Stimulated activated CD8-positive, alpha-beta memory T cell treated with anti-CD3 and anti-CD28 coated beads, Interleukin-2, amount 100 ng/mL, for 1 hour (primary cell): ENCODE results near the gene PYCARD.
"Not testable (repeated sequence)": the region's sequence is repeated elsewhere in the genome, so short reads cannot be mapped to it uniquely, and the experiment has no call there.

Experiments
- DNase-seq, 2 donors: peaks; one replicate each; pipeline ENCODE4 v3.0.0-alpha.2; 2020; ENCODE audit warnings: low read depth in 2 of 2

Gene PYCARD

GRCh38 chr16:31190818-31191444, 11.6 kb downstream of the PYCARD start:
- no peak for DNase-seq

- no peak for DNase-seq
These were observed 12.5 kb downstream of the PYCARD start for GRCh38 chr16:31190061-31190460.

GRCh38 chr16:31189412-31189778, 13.2 kb downstream of the PYCARD start:
- no peak for DNase-seq

- DNase-seq = no peak
These were observed 13.8 kb downstream of the PYCARD start for GRCh38 chr16:31188450-31189411.

- no peak for DNase-seq
These were observed 14.8 kb downstream of the PYCARD start for GRCh38 chr16:31187808-31188189.

GRCh38 chr16:31186930-31187807, 15.4 kb downstream of the PYCARD start:
- no peak for DNase-seq

- no peak for DNase-seq
These were observed 16.4 kb downstream of the PYCARD start for GRCh38 chr16:31186176-31186575.

- no peak for DNase-seq
These were observed 17.2 kb downstream of the PYCARD start for GRCh38 chr16:31185339-31185738.

- DNase-seq = no peak
These were observed 17.7 kb downstream of the PYCARD start for GRCh38 chr16:31184888-31185287.

GRCh38 chr16:31183432-31184428, 18.8 kb downstream of the PYCARD start:
- DNase-seq = no peak

GRCh38 chr16:31182391-31182790, 20.2 kb downstream of the PYCARD start:
- DNase-seq = no peak

GRCh38 chr16:31181102-31181830, 21.3 kb downstream of the PYCARD start:
- DNase-seq = no peak

- peak; percentile 80 to 85 for DNase-seq
These were observed 22.7 kb downstream of the PYCARD start, which contains the start of gene FUS for GRCh38 chr16:31179747-31180459. Gene FUS (plus strand): TSS chr16:31180139. CDS start chr16:31180215, 76 bp downstream.

- no peak for DNase-seq
These were observed 23.3 kb downstream of the PYCARD start for GRCh38 chr16:31179219-31179746.

- no peak for DNase-seq
These were observed 25.4 kb downstream of the PYCARD start for GRCh38 chr16:31177136-31177535.

- DNase-seq = not testable (repeated sequence)
These were observed 32.5 kb downstream of the PYCARD start for GRCh38 chr16:31170048-31170447.

- no peak for DNase-seq
These were observed 33.7 kb downstream of the PYCARD start for GRCh38 chr16:31168848-31169247.

GRCh38 chr16:31167315-31167714, 35.2 kb downstream of the PYCARD start:
- DNase-seq = no peak

GRCh38 chr16:31157136-31157535, 45.4 kb downstream of the PYCARD start:
- DNase-seq = no peak
